Hepatocyte (in vitro differentiated cells): ENCODE data around the gene ALDH5A1.

ENCODE experiments used
- CTCF ChIP-seq: fragments of 200-600 bp; sonication (generic); IDR thresholded peaks from 2 replicates; pipeline ENCODE4 v1.5.1; 2016; ENCODE audit warnings: antibody characterized with exemption, mild to moderate bottlenecking; ENCODE audit not compliant: poor library complexity
- EZH2 ChIP-seq: fragments of 200-600 bp; sonication (generic); IDR thresholded peaks from 2 replicates; pipeline ENCODE4 v1.6.1; 2016; ENCODE audit warnings: antibody characterized with exemption, mild to moderate bottlenecking, borderline replicate concordance

- TF ChIP-seq CTCF: no peak
- TF ChIP-seq EZH2: no peak
These were observed 23.1 kb downstream of the ALDH5A1 start for GRCh38 chr6:24517659-24518543.
